HG03108 (cell line): ENCODE data around the gene CHADL.
"Not testable (repeated sequence)": the region's sequence is repeated elsewhere in the genome, so short reads cannot be mapped to it uniquely, and the experiment has no call there.

Experiments used
- ATAC-seq: cut with Tn5 transposase; IDR thresholded peaks from one replicate; pipeline ENCODE4 v1.9.1; 2021; ENCODE audit warnings: moderate library complexity; ENCODE audit not compliant: unreplicated experiment

The CHADL gene, protein sequence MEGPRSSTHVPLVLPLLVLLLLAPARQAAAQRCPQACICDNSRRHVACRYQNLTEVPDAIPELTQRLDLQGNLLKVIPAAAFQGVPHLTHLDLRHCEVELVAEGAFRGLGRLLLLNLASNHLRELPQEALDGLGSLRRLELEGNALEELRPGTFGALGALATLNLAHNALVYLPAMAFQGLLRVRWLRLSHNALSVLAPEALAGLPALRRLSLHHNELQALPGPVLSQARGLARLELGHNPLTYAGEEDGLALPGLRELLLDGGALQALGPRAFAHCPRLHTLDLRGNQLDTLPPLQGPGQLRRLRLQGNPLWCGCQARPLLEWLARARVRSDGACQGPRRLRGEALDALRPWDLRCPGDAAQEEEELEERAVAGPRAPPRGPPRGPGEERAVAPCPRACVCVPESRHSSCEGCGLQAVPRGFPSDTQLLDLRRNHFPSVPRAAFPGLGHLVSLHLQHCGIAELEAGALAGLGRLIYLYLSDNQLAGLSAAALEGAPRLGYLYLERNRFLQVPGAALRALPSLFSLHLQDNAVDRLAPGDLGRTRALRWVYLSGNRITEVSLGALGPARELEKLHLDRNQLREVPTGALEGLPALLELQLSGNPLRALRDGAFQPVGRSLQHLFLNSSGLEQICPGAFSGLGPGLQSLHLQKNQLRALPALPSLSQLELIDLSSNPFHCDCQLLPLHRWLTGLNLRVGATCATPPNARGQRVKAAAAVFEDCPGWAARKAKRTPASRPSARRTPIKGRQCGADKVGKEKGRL

GRCh38 chr22:41240377-41241132 is at the start of gene CHADL:
CHADL (minus strand) TSS chr22:41240931; CDS start chr22:41240881, 50 bp downstream.
- ATAC-seq, result no peak

DNA sequence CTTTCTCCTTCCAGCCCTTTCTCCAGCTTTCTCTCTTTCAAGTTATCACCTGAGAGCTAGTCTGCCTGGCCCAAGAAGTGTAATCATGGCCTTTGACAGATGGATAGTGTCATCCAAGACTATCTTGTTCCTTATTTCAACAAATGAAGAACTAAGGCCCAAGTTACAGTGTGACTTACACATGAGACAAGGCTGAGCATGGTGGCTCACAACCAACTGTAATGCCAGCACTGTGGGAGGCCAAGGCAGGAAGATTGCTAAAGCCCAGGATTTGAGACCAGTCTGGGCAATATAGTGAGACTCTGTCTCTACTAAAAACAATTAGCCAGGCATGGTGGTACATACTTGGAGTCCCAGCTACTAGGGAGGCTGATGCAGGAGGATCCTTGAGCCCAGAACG is 48.9 kb upstream of the CHADL start:
- no peak for ATAC-seq

DNA sequence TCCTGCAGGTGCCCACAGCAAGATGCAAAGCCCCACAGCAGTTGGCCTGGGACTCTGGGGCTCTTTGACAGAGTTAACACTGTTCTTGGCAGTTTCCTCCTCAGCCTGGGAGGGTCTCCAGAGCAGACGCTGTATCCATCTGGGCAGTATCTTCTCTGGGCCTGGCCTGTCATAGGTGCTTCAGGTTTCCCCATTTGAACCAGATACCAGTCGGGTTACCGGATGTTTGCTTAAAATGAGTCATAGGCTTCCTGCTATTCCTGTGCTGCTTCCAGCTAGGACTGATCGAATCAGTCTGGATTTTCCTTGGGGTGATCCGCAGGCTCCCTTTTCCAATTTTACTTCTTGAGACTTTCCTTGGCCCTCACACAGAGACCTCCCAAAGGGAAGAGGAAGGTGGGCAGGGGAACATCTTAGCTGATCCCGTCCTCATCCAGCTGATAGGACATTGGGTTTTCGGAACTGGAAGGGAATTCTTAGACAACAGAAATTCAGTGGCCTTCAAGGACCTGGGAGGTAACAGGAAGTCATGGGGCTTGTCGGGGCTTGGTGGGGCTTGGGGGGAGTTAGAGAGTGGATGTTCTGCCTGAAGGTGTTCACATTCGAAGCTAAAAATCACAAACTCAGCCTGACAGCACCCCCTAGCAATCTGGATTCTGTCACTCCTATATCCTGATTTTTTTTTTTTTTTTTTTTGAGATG is 47.7 kb upstream of the CHADL start:
- ATAC-seq, result no peak

- ATAC-seq, result peak; percentile 16
These were observed 45.9 kb upstream of the CHADL start for GRCh38 chr22:41286639-41287091.

DNA sequence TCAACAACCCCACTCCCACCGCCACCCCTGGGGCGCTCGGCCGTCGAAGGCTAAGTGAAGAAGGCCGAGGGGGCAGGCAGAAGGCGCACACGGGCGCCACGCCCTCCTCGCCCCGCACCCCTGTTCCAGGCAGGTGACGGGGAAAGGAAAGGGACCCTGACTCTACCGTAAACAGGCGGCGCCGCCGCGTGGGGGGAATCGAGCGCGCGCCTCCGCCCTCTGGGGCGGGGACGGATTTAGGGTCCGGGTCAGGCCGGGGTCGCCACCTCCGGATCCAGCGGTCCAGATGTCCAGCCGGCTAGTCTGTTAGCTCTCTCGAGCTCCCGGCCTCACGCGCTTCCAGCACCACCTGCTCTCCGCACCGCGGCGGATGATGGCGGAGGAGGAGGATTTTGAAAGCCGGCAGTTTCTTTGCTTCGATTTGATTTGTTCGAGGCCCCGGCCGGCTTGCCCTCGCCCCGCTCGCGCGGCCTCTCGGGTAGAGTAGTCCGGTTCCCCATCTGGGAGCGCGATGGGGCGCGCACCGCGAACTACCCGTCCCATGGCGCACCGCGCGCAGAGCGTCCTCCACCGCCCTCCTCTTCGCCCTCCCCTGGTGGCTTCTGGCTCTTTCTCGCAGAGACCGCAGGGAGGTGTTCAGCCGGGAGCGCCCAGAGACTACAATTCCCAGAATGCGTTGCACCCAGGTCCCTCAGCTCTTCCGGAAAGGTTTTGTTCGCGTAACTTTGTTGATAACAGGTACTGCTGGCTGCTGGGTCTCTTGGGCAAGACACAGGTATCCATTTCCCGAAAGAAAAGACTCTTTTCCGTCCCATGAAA is 45.3 kb upstream of the CHADL start, which contains the start of gene RANGAP1:
TSS of gene RANGAP1 (minus strand) at position 368 of the 819 bp plus-strand sequence. CDS start 5,143 bp downstream, outside the sequence.
- peak; percentile 95 for ATAC-seq

DNA sequence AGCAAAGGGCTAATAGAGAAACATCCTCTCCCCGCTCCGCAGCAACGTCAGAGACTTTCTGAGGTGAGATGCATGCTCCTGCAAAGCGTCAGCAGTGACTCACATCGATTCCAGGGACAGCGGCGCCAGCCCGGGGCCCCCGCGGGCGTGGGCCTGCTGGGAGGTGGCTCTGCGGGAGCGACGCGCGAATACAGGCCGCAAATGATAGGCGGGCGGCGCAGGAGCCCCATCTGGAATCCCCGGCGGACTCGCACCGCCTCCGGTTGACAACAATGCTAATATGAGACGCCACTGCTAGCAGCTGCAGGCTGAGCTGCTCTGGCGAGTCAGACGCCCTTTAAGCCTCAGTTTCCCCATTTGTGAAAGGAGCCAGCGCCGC is 44.7 kb upstream of the CHADL start:
- peak; percentile 3 for ATAC-seq

GRCh38 chr22:41284465-41284864 is 43.7 kb upstream of the CHADL start:
- ATAC-seq, result no peak

GRCh38 chr22:41280854-41281253 is 40.1 kb upstream of the CHADL start:
- no peak for ATAC-seq

DNA sequence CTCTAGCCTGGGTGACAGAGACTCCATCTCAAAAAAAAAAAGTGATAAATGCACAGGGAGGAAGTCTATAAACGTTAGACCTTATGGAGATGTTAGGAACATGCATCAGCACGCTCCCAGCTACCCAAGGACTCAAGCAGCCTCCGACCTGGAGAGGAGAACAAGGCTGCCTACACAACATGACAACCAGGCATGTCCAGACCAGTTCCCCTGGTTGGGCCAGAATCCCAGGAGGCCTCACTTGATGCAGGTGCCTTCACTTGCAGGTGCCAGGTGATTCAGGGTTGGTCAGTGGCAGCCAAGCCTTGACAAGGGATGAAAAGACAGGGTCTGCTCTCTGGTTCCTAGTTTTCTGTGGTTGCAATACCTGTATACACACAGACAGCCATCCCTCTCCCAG is 39.3 kb upstream of the CHADL start:
- no peak for ATAC-seq

GRCh38 chr22:41274856-41275255 is 34.1 kb upstream of the CHADL start:
- no peak for ATAC-seq

GRCh38 chr22:41273128-41273527 is 32.4 kb upstream of the CHADL start:
- no peak for ATAC-seq

- no peak for ATAC-seq
These were observed 31.1 kb upstream of the CHADL start for GRCh38 chr22:41271787-41272186.

GRCh38 chr22:41267958-41268357 is 27.2 kb upstream of the CHADL start:
- ATAC-seq, result no peak

DNA sequence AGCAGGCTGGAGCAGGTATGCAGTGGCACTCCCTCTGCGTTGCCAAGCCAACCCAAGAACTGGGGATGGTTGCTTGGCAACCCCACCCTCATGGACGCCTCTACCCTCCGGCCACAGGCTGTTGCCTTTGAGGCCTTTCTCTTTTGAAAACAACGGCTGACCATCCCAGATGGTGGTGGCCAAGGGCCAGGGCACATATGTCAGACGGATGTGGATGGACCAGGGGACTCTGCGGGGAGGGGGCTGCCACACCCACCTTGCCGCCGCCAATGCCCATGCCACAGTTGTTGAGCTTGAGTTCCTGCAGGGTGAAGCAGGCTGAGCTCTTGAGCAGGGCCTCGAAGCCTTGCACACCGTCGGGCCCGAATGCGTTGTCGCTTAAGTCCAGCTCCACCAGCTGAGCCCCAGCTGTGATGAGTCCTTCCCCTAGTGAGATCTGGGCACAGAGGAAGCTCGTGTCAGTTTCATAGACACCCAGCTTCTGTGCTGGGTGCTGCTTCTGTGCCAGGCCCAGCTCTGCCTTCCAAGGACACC is 23.7 kb upstream of the CHADL start:
- ATAC-seq, result no peak

DNA sequence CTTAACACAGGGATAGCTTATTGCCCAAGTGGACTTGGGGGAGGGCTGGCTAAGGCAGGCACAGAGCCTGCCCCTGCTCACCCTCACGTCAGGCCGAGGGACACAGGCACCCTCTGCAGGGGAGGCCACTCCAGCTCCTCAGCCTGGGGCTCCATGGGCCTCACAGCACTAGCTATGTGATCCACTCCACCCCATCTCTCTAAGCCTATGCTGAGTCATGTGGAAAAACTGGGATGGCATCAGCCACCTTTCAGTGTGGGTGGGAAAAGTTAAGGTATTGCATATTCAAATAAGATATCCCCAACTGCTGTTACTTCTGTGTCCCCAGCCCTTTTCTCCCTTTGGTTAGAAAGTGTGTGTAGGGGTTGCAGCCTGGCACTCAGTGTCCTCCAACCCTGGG is 23.0 kb upstream of the CHADL start:
- ATAC-seq, result no peak

- ATAC-seq, result no peak
These were observed 21.6 kb upstream of the CHADL start for GRCh38 chr22:41262250-41262765.

GRCh38 chr22:41261541-41262249 is 21.0 kb upstream of the CHADL start:
- no peak for ATAC-seq

DNA sequence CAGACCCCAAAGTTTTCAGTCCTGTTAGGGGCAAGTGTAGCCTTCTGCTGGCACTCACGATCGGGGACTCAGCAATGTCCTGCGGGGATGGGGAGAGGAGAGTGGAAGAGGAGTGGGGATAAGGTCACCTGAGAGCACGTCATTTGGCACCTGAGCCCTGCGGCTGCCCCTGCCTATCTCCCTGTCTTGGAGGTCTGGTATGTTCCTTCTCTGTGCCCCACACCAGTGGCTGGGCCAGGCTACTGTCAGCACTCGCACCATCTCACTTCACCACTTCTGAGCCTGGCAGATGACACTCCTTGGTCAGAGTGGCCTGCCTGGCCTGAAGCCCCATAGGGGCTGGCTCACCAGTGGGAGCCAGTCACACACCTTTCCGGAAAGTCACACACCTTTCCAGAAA is 20.1 kb upstream of the CHADL start:
- ATAC-seq, result no peak

GRCh38 chr22:41259756-41260155 is 19.0 kb upstream of the CHADL start:
- ATAC-seq, result not testable (repeated sequence)
